ENCODE measurements around the gene NLRX1. TPM values are rescaled to one million over a fixed set of nuclear protein-coding genes. Genes with fewer than 3 reads are reported as not detected.

Gene NLRX1
- total and polyA plus RNA-seq, 10 donors, result 3.6 to 18.7 (median 14.0) TPM

GRCh38 chr11:119207415-119207960, 39.0 kb downstream of the NLRX1 start:
- 9 to 13% (median 13%) methylated on average over 11 of the region's 11 CpGs for WGBS, 5 donors
- Histone ChIP-seq H3K4me3 (peak overlapping the region; percentile 87 to 98 (median 94)), H3K36me3 (no peaks in the 10 kb centered on the region), H3K27me3 (replicated peaks in 1 of 7) (no peaks in the 10 kb centered on the region), H3K9me3 (no peaks in the 10 kb centered on the region), H3K27ac (peak overlapping the region; percentile 81 to 98 (median 96)), H3K4me1 (peaks cover 14 to 73% (median 50%) of the 10 kb centered on the region in 6 donors)
- TF ChIP-seq CTCF (IDR thresholded peaks at IDR 0.05 in 8 of 11, conservative IDR thresholded peaks at IDR 0.05 in 3 of 11) (no peak), POLR2AphosphoS5 (IDR thresholded peaks at IDR 0.05) (no peak), POLR2A (IDR thresholded peaks at IDR 0.05) (no peak)
- no peak for DNase-seq
- intact Hi-C loops (cut with DNase I; ENCODE audit: low total_unique reads), result no loop called here

GRCh38 chr11:119209186-119209585, 40.7 kb downstream of the NLRX1 start:
- no peak overlapping the region for H3K27ac ChIP-seq
- no peak overlapping the region for H3K4me3 ChIP-seq
- no peaks in the 10 kb centered on the region for H3K9me3 ChIP-seq
- TF ChIP-seq CTCF (IDR thresholded peaks at IDR 0.05 in 8 of 11, conservative IDR thresholded peaks at IDR 0.05 in 3 of 11) (no peak), POLR2A (IDR thresholded peaks at IDR 0.05) (no peak), POLR2AphosphoS5 (IDR thresholded peaks at IDR 0.05) (no peak)
- H3K27me3 ChIP-seq (replicated peaks in 1 of 7), result no peaks in the 10 kb centered on the region
- intact Hi-C loops (cut with DNase I; ENCODE audit: low total_unique reads), result no loop called here
- WGBS, 5 donors, result 90 to 96% (median 91%) methylated on average over 7 of the region's 7 CpGs
- no peaks in the 10 kb centered on the region for H3K36me3 ChIP-seq
- peaks cover 14 to 90% (median 64%) of the 10 kb centered on the region in 6 donors for H3K4me1 ChIP-seq
- DNase-seq, result peak; percentile 28

GRCh38 chr11:119210050-119210449, 41.5 kb downstream of the NLRX1 start:
- TF ChIP-seq CTCF (IDR thresholded peaks at IDR 0.05 in 8 of 11, conservative IDR thresholded peaks at IDR 0.05 in 3 of 11), result no peak
- TF ChIP-seq POLR2A (IDR thresholded peaks at IDR 0.05), result no peak
- no peak for TF ChIP-seq POLR2AphosphoS5 (IDR thresholded peaks at IDR 0.05)
- intact Hi-C loops (cut with DNase I; ENCODE audit: low total_unique reads), result no loop called here
- Histone ChIP-seq H3K4me3 (no peak overlapping the region), H3K27me3 (replicated peaks in 1 of 7) (no peaks in the 10 kb centered on the region), H3K36me3 (no peaks in the 10 kb centered on the region), H3K9me3 (no peaks in the 10 kb centered on the region), H3K27ac (no peak overlapping the region), H3K4me1 (peaks cover 13 to 90% (median 58%) of the 10 kb centered on the region in 6 donors)
- DNase-seq, result peak; percentile 21
- WGBS, 5 donors, result 63 to 88% (median 73%) methylated on average over 3 of the region's 3 CpGs

GRCh38 chr11:119218141-119218878, 49.8 kb downstream of the NLRX1 start:
- Histone ChIP-seq H3K27me3 (replicated peaks in 1 of 7) (no peaks in the 10 kb centered on the region), H3K36me3 (peaks cover 0 to 13% (median 0%) of the 10 kb centered on the region in 6 donors), H3K4me1 (peaks cover 0 to 95% (median 29%) of the 10 kb centered on the region in 6 donors), H3K9me3 (no peaks in the 10 kb centered on the region), H3K27ac (no peak overlapping the region), H3K4me3 (no peak overlapping the region)
- DNase-seq, result no peak
- intact Hi-C loops (cut with DNase I; ENCODE audit: low total_unique reads), result no loop called here
- TF ChIP-seq POLR2A (IDR thresholded peaks at IDR 0.05) (no peak), POLR2AphosphoS5 (IDR thresholded peaks at IDR 0.05) (no peak), CTCF (IDR thresholded peaks at IDR 0.05 in 8 of 11, conservative IDR thresholded peaks at IDR 0.05 in 3 of 11) (no peak)
- WGBS, 5 donors, result 85 to 93% (median 88%) methylated on average over 8 of the region's 8 CpGs
